GM04504 (cell line): ENCODE measurements around the gene NCAPD2.
"Not testable (repeated sequence)": the region's sequence is repeated elsewhere in the genome, so short reads cannot be mapped to it uniquely, and the experiment has no call there.

Experiments used
- DNase-seq: peaks from one replicate; pipeline ENCODE4 v3.0.0-alpha.2; 2012; ENCODE audit warnings: low read depth

The NCAPD2 gene

GRCh38 chr12:6549684-6550151 lies 55.8 kb downstream of the NCAPD2 start:
- DNase-seq = no peak

DNA sequence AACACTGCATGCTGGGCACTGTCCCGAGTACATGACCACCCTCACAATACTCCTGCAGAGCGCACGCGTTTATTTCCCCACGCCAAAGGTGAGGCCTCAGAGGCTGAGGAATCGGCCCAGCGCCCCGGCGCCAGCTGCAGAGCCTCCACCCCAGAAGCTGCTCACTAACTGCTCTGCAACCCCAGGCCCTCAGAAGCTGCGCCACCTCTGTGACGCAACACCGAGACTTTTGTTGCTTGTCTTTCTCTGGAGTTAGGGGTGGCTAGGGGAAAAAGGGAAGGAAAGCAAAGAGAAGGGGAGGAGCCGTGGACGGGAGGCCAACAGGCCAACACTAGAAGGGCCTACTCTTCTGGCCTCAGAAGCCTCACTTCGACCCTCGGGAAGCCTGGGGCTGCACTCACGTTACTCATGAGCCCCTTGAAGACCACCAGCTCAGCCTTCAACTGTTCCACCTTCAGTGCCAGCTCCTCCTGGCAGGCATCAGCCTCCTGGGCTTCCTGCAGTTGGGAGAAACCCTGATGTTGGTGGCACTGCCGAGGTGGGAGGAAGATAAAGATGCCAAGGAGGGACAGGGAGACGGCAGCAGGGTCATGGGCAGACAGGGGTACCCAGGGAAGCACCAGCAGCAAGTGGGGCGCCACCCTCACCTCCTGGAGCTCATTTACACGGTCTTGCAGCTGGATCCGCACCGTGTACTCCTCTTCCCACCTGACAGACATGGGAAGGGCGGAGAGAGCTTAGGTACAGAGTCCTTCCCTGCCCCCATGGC lies 56.6 kb downstream of the NCAPD2 start:
- no peak for DNase-seq

GRCh38 chr12:6551063-6551461 lies 57.2 kb downstream of the NCAPD2 start:
- DNase-seq = peak; percentile 47

DNA sequence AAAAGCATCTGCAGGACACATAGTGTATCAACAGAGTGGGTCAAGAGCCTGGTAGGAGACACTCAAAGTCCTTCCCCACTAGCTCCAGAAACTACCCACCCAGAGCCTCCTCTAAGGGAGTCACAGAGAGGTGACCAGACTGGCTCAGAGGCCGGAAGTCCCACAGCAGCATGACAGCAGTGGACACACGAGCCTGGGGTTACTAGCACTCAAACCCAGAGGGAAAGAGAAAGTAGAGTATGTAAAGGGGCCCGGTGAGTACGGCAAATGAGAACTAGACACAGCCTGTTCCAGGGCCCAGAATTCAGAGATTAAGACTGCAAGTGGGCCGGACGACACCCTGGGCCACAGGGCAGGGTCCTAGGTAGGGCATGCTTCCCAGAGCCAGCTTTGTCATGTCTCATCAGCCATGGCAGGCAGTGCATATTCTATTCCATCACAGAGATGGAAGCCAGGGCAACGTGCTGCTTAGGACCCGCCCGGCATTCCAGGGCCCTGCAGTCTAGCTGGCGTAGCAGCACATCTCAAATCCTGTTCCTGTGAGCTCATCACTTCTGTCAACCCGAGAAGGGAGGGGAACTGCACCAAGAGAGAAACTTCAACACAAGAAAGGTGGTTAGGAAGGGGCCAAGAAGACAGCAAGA lies 57.7 kb downstream of the NCAPD2 start:
- DNase-seq = peak; percentile 65

- DNase-seq = no peak
These were observed 58.2 kb downstream of the NCAPD2 start for GRCh38 chr12:6552140-6552551.

DNA sequence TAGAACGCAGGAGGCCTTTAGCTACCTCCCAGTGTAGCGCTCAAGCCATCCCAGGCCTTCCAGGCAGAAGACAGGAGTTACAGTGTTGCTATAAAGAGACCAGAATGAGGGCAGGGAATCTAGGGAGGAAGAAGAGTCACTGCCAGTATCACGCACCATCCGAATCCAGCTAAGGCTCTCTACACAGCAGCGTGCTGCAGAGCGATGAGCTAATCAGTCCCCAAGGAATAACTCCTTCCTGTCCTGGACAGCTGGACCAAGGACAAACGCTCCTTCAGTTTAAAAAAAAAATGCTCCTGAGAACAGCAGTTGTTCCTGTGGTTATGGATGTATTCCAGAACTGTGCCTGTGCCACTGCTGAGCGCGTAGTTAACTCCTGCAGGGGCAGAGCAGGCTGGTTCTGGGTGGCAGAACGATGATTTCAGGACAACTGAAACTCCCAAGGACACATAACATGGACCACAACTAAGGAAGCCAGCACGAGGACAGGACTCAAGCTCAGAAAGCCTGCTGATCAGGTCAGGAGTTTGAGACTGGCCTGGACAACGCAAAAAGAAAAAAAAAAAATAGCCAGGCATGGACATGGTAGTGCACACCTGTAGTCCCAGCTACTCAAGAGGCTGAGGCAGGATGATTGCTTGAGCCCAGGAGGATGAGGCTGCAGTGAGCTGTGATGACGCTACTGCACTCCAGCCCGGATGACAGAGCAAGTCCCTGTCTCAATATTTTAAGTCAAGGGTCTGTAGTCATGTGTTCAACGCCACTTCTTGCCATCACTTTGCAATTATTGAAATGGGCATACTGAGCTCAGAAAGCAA lies 59.4 kb downstream of the NCAPD2 start:
- DNase-seq = peak; percentile 92

- DNase-seq = peak; percentile 56
These were observed 60.5 kb downstream of the NCAPD2 start for GRCh38 chr12:6554168-6555017.

- DNase-seq = no peak
These were observed 61.3 kb downstream of the NCAPD2 start for GRCh38 chr12:6555018-6555691.

- DNase-seq = not testable (repeated sequence)
These were observed 62.6 kb downstream of the NCAPD2 start for GRCh38 chr12:6556496-6556817.

DNA sequence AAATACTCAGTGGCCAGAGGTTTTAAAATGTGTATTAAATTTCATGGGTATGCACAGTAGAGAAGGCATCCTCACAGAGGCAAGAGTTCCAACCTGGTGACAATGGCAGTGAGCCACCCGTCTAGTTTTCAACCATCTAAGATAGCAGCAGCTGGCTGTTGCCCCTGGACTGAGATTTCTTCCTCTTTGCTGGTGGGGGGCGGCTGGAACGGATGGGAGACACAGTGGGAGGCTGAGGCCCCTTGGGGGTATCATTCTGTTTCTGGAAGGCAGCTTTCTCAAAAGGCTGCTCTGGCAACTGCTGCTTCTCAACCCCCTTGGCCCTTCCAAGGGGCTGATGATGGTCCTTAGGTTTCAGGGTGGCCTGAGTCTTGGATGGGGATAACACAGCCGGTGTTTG lies 63.0 kb downstream of the NCAPD2 start:
- no peak for DNase-seq

DNA sequence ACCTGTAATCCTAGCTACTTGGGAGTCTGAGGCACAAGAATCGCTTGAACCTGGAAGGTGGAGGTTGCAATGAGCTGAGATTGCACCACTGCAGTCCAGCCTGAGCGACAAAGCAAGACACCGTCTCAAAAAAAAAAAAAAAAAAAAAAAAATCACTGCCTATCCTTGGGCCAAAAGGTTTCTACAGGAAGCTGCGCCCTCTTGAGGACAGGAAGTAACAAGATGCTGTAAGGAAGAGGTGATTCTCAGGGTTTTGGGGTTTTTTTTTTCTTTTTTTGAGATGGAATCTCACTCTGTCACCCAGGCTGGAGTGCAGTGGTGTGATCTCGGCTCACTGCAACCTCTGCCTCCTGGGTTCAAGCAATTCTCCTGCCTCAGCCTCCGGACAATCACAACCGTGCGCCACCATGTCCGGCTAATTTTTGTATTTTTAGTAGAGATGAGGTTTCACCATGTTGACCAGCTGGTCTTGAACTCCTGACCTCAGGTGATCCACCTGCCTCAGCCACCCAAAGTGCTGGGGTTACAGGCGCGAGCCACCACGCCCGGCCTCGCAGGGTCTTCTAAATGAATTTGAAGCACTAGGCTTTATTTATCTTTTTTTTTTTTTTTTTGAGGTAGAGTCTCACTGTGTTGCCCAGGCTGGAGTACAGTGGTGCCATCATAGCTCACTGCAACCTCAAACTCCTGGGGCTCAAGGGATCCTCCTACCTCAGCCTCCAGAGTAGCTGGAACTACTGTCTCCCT lies 64.3 kb downstream of the NCAPD2 start:
- DNase-seq = peak; percentile 61

GRCh38 chr12:6559500-6559899 lies 65.6 kb downstream of the NCAPD2 start:
- DNase-seq = no peak

GRCh38 chr12:6560501-6561205 lies 66.8 kb downstream of the NCAPD2 start:
- DNase-seq = no peak

DNA sequence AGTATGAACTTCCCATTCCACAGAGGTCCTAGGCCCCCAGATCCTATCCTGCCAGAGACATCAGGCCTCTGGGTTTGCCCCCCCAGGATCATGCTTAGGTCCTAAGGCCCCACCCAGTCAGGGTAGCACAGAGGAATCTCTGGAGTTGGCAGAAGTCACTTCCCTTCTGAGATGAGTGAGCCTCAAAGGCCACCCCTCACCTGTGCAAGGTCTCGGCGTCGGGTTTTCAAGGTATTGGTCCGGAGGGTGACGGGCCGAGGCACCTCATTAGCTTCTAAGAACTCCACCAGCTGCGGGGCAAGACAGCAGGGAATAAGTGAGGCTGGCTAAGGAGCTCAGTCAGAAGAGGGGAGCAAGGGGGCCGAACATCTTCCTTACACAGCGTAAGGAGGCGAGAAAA lies 69.0 kb downstream of the NCAPD2 start:
- no peak for DNase-seq

DNA sequence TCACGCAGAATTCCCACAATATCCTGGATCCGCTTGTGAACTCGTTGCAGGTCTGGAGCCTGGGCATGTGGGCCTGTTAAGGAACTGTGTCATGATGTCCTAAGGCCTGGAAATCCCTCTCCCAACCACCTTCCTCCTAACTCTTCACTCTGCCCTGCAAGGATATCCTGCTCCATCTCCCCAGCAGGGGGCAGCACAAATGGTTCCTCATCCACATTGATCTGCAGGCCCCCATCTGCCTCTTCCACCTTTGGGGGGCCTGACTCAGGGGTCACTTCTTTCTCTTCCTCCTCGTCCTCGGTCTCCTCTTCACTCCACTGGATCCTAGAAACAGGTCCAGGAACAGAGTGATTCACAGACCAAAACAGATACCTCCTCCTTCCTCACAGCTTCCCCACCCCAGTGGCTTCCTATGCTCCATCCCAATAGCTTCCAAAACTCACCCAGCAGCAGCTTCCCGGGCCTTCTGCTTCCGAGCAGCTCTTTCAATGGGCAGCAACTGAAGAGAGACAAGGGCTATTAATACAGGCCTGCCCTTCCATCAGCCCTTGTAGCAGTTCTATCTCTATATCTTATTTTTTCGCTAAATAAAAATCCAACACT lies 69.6 kb downstream of the NCAPD2 start:
- no peak for DNase-seq

DNA sequence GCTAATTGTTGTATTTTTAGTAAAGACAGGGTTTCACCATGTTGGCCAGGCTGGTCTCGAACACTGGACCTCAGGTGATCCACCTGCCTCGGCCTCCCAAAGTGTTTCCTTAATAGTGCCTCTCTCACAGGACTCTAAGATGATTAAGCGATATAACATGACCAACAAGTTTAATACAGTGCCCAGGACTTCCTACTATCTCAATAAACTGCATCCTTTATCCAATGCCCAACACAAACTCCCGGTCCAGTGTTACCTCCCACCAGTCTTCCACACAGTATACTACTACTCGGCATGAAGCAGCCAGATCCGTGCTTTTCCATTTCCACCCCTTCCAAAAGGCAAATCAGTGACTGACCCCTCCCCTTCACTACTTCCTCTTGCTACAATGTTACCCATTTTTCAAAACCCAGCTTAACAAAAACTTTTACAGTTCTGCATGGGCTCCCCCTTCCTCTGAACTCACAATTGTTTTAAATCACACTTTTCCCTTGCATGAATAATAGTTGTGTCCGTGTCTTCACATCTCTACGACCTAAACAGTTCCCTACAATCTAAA lies 73.3 kb downstream of the NCAPD2 start:
- DNase-seq = no peak

DNA sequence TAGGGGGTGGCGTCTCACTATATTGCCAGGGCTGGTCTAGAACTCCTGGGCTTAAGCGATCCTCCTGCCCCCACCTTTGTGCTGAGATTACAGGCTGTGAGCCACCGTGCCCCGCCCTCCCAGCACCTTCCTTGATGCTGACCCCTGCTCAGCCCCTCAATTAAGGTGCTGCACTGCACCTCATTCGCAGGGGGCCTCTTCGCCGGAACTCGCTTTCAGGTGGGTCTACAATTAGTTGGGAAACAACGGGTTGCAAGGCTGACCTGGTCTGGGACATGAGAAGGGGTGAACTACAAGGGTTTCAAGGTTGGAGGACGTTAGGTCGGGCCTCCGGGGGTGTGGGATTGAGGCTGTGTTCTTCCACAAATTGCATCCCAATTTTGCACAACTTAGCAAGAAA lies 75.4 kb downstream of the NCAPD2 start:
- no peak for DNase-seq

DNA sequence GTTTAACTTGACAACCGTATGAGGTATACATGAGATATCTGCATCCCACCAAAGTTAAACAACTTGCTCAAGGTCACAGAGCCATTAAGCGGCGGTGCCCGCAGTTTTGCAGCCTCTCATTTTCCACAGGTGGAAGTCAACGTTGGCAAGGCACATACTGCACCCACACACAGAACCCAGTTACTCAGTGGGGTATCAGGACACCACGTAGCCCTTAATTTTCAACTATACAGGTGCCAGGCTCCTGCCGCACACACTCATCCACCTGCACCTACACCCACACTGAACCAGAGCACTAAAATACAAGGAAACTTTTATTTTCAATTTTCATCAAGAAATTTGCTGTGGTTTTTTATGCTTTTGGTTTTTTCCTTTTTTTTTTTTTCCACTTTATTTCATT lies 75.9 kb downstream of the NCAPD2 start:
- no peak for DNase-seq

DNA sequence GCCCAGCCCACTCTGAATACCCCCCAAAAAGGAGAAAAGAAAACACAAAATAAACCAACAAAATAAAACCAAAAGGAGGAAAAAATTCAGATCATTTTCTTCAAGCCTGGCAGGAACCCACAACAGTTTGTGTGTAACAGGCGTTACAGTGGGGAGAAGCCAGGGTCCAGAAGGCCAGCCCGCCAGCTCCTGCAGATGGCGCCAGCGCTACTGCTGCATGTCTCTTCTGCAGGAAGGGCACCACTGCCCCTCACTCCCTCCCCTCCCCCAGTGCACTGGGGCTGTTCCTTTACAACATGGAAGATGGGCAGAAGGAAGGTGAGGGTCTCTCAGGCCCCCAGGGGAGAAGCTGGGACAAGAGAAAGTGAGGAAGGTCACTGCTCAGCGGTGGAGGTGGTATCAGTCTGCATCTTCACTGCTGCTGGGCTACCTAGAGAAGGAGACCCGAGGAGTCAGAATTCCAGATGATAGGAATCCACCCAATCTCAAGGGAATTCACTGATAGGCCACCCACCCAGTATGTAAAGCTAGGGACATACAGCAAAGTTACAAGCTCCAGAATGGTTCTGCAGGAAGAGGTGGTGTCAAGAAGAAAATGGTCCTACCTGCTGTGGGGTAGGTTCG lies 76.5 kb downstream of the NCAPD2 start:
- DNase-seq = no peak
